Tibial artery (tissue), 4 donors: Measurements from ENCODE around the gene S100A9.
A peak's percentile ranks its signal among the peaks of the same experiment; 100 is the strongest.
"Not testable (repeated sequence)": the region's sequence is repeated elsewhere in the genome, so short reads cannot be mapped to it uniquely, and the experiment has no call there.

ENCODE experiments used
- DNase-seq, 2 donors: peaks; one replicate each; pipeline ENCODE4 v3.0.0-alpha.2; 2019
- H3K27ac ChIP-seq, 2 donors: fragments of 200-600 bp; sonication (generic) in 1 of 2; 1 replicate in 1 of 2; 2 replicates in 1 of 2; pipeline ENCODE4 v1.5.1; 2018 to 2019; ENCODE audit warnings: mild to moderate bottlenecking in 1 of 2
- H3K27me3 ChIP-seq, 2 donors: fragments of 200-600 bp; sonication (generic) in 1 of 2; one replicate each; pipeline versions ENCODE4 v1.5.1 to v1.6.0; 2016 to 2019
- H3K36me3 ChIP-seq, 3 donors: fragments of 200-600 bp; sonication (generic) in 2 of 3; one replicate each; pipeline ENCODE4 v1.5.1; 2016 to 2019; ENCODE audit warnings: mild to moderate bottlenecking in 2 of 3
- H3K4me1 ChIP-seq, 4 donors: fragments of 200-600 bp; sonication (generic) in 2 of 4; 1 replicate in 3 of 4; 2 replicates in 1 of 4; pipeline ENCODE4 v1.5.1; 2016 to 2019
- H3K4me3 ChIP-seq, 2 donors: fragments of 200-600 bp; sonication (generic) in 1 of 2; 1 replicate in 1 of 2; 2 replicates in 1 of 2; pipeline ENCODE4 v1.5.1; 2018 to 2019; ENCODE audit warnings: mild to moderate bottlenecking in 2 of 2
- H3K9me3 ChIP-seq, 3 donors: fragments of 200-600 bp; sonication (generic) in 1 of 3; one replicate each; pipeline ENCODE4 v1.5.1; 2016 to 2019
- intact Hi-C: fragments of 100-400 bp; cut with DNase I; formaldehyde crosslinking; loops from one replicate; pipeline ENCODE4 v1.15.0; 2023; ENCODE audit warnings: low total_unique reads
- TF ChIP-seq, protein P1 (sequence below), 2 experiments: fragments of 200-600 bp in 1 of 2; fragments of 450-650 bp in 1 of 2; IDR thresholded peaks; one replicate each; pipeline ENCODE4 v1.5.1; 2017 to 2019; ENCODE audit warnings: antibody characterized with exemption in 2 of 2, mild to moderate bottlenecking in 1 of 2, moderate library complexity in 1 of 2

The S100A9 gene

GRCh38 chr1:153402226-153402625 lies 44.6 kb downstream of the S100A9 start:
- no peak for DNase-seq
- Histone ChIP-seq H3K27me3 (peaks cover 0 to 12% of the 10 kb centered on the region in 2 donors), H3K27ac (no peak overlapping the region), H3K36me3 (no peaks in the 10 kb centered on the region), H3K4me3 (no peak overlapping the region), H3K4me1 (no peaks in the 10 kb centered on the region), H3K9me3 (no peaks in the 10 kb centered on the region)
- TF ChIP-seq, protein P1, sequence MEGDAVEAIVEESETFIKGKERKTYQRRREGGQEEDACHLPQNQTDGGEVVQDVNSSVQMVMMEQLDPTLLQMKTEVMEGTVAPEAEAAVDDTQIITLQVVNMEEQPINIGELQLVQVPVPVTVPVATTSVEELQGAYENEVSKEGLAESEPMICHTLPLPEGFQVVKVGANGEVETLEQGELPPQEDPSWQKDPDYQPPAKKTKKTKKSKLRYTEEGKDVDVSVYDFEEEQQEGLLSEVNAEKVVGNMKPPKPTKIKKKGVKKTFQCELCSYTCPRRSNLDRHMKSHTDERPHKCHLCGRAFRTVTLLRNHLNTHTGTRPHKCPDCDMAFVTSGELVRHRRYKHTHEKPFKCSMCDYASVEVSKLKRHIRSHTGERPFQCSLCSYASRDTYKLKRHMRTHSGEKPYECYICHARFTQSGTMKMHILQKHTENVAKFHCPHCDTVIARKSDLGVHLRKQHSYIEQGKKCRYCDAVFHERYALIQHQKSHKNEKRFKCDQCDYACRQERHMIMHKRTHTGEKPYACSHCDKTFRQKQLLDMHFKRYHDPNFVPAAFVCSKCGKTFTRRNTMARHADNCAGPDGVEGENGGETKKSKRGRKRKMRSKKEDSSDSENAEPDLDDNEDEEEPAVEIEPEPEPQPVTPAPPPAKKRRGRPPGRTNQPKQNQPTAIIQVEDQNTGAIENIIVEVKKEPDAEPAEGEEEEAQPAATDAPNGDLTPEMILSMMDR (IDR thresholded peaks at IDR 0.05) = no peak
- intact Hi-C loops = no loop called here

DNA sequence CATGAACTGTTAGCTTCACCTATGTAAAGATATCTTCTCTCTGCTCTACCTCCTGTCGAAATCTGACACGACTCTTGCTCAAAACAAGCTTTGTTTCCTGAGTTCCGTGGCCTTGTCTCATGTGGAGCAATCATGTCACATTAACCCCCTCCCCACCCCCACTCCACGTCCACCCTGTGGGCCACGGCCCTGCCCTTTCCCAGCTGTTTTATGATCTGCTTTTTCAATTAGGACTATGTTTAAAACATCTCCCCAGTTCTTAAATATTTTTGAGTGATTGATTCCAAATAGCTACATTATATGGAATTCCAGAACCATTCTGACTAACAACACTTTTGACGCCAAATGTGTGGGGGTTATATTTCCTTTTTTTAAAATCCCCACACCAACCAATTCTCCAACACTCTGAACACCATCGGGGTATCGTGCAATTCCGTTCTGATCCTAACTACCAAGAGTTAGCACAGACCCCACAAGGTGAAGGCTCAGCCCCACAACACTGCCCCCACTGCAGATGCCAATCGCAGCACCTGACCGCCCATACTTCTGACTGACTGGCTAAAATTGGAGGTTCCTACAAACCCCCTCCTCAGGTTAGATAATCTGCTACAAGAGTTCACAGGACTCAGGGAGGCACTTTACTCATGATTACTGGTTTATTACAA lies 45.9 kb downstream of the S100A9 start:
- Histone ChIP-seq H3K9me3 (no peaks in the 10 kb centered on the region), H3K4me3 (no peak overlapping the region), H3K27ac (no peak overlapping the region), H3K27me3 (peaks cover 0 to 8% of the 10 kb centered on the region in 2 donors), H3K36me3 (no peaks in the 10 kb centered on the region), H3K4me1 (no peaks in the 10 kb centered on the region)
- intact Hi-C loops = no loop called here
- TF ChIP-seq, protein P1 (IDR thresholded peaks at IDR 0.05) = no peak
- DNase-seq = peak in 1 of 2 donors; percentile 28

GRCh38 chr1:153404086-153404635 lies 46.5 kb downstream of the S100A9 start:
- H3K36me3 ChIP-seq = no peaks in the 10 kb centered on the region
- H3K4me1 ChIP-seq = no peaks in the 10 kb centered on the region
- no peak overlapping the region for H3K27ac ChIP-seq
- TF ChIP-seq, protein P1 (IDR thresholded peaks at IDR 0.05) = no peak
- peaks cover 0 to 8% of the 10 kb centered on the region in 2 donors for H3K27me3 ChIP-seq
- no peak for DNase-seq
- intact Hi-C loops = no loop called here
- H3K9me3 ChIP-seq = no peaks in the 10 kb centered on the region
- no peak overlapping the region for H3K4me3 ChIP-seq

DNA sequence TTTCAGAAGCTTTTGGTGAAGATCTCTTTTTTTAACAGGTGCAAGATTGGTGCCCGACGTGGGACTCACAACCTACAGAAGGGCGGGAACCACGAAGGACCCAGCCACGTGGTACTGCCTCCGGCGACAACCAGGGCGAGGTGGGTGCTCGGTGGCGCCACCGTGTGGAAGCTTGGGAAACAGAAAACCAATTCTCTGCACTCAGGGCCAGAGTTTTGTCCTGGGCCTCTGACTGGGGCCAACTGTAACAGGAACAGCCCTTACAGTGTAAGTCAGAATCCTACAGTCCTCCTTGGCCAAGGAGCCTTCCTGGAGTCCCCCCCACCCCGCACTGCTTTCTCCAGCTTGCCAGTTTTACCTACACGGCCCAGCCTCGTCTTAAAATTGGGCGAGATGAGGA lies 47.1 kb downstream of the S100A9 start:
- no peaks in the 10 kb centered on the region for H3K9me3 ChIP-seq
- no peak overlapping the region for H3K27ac ChIP-seq
- H3K4me1 ChIP-seq = no peaks in the 10 kb centered on the region
- peak in 1 of 2 donors; percentile 64 for DNase-seq
- intact Hi-C loops = no loop called here
- H3K4me3 ChIP-seq = no peak overlapping the region
- H3K36me3 ChIP-seq = no peaks in the 10 kb centered on the region
- H3K27me3 ChIP-seq = peaks cover 0 to 8% of the 10 kb centered on the region in 2 donors
- TF ChIP-seq, protein P1 (IDR thresholded peaks at IDR 0.05) = peak; percentile 17 to 21

DNA sequence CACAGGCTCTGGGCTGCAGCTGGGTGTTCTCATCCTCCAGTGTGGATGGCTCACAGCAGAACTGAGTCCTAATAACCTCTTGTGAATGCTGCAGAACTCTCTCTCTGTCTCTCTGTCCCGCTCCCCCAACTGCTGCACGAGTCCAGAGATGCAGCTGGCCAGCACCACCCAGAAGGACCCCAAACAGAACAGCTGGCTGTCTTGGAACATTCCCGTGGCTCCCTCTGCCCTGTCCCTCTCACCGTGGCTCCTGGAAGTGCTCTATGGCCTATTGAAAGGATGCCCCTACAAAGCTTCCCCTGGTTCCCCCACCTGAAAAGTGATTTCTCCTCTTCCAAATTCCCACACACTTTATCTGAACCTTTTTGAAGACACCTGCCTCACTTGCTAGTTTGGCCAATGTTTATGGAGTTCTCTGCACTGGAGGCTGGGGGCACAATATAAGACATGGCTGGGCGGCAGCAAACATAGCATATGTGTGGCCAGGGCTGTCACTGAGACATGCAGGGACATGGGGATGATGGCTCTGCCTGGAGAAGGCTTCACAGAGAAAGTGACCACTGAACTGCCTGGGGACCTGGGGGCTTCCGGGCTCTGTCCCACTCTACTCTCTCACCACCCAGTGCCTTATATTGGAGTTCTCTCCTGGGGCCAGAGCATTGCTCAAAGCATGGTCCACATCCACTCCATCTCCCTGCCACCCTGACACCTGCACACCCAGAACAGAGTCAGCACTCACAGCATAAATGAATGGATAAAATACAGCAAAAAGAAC lies 48.4 kb downstream of the S100A9 start:
- H3K36me3 ChIP-seq, H3K4me3 ChIP-seq, H3K9me3 ChIP-seq, intact Hi-C loops, H3K27me3 ChIP-seq, H3K4me1 ChIP-seq, H3K27ac ChIP-seq: not testable (repeated sequence)
- peak in 1 of 2 donors; percentile 33 for DNase-seq

GRCh38 chr1:153407274-153407673 lies 49.6 kb downstream of the S100A9 start:
- H3K27me3 ChIP-seq, H3K4me1 ChIP-seq, H3K4me3 ChIP-seq, H3K9me3 ChIP-seq, H3K27ac ChIP-seq, H3K36me3 ChIP-seq, intact Hi-C loops: not testable (repeated sequence)
- peak in 1 of 2 donors; percentile 39 for DNase-seq
